ENCODE data around the gene MTRF1L.
"Not testable (repeated sequence)": the region's sequence is repeated elsewhere in the genome, so short reads cannot be mapped to it uniquely, and the experiment has no call there.

The MTRF1L gene

GRCh38 chr6:153012856-153013255 lies 10.3 kb upstream of the MTRF1L start:
- DNase-seq (ENCODE audit: extremely low read depth, low read depth), result no peak
- TF ChIP-seq, protein P1, sequence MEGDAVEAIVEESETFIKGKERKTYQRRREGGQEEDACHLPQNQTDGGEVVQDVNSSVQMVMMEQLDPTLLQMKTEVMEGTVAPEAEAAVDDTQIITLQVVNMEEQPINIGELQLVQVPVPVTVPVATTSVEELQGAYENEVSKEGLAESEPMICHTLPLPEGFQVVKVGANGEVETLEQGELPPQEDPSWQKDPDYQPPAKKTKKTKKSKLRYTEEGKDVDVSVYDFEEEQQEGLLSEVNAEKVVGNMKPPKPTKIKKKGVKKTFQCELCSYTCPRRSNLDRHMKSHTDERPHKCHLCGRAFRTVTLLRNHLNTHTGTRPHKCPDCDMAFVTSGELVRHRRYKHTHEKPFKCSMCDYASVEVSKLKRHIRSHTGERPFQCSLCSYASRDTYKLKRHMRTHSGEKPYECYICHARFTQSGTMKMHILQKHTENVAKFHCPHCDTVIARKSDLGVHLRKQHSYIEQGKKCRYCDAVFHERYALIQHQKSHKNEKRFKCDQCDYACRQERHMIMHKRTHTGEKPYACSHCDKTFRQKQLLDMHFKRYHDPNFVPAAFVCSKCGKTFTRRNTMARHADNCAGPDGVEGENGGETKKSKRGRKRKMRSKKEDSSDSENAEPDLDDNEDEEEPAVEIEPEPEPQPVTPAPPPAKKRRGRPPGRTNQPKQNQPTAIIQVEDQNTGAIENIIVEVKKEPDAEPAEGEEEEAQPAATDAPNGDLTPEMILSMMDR (IDR thresholded peaks at IDR 0.05; ENCODE audit: low read depth, low read length), result no peak

DNA sequence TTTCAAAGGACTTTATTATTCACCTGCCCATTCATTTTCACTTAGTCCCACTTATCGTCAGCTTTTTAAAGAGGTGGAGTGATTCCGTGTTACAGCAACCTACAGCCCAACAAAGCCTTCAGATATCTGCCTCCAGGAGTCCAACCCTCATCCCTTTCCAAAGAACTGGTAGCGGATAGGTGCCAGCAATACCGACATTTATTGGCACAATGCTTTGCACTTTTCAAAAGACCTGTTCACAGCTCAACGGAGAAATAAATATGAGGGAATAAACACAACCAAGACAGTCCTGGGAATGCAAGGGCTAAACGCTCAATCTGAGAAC lies 819 bp upstream of the MTRF1L start:
- TF ChIP-seq, protein P1 (IDR thresholded peaks at IDR 0.05; ENCODE audit: low read depth, low read length), result no peak
- no peak for DNase-seq (ENCODE audit: extremely low read depth, low read depth)

DNA sequence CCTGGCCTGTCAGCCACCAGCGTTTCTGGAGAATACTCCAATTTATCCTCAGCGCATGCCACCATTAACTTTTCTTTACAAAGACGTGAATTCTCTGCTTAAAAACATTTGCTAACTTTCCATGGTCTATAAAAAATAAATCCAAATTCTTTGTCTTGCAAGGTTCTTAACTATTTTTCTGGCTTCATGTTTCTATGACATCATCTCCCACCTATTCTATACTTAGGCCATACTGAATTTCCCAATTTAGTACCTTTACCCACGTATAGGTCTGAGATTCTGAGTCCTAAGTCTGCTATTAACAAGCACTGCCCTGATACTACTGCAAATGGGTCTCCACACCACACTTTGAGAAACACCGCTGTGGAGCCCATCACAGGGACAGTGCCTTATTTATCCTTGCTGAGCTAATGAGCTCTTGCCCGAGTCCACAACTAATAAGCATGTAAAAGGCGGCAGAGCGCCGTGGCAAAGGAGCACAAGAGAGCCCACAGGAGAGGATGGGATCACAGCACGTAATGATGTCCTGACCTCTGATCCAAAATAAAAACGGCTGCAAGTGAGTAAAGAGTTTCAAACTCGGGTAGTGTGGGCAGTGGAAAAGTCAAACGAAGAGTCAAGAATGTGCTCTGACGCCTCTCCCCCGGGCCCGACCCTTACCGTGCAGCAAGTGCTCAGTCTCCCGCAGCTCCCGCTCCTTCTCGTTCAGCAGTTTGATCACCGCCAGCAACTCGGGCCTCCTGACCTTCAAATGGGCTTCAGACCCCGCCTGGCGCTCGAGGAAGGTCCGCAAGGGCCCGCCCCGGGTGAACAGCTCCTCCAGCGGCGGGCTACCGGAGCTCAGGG lies 519 bp downstream of the MTRF1L start:
- DNase-seq (ENCODE audit: extremely low read depth, low read depth), result no peak
- TF ChIP-seq, protein P1 (IDR thresholded peaks at IDR 0.05; ENCODE audit: low read depth, low read length), result no peak

GRCh38 chr6:153000790-153001189 lies 1.7 kb downstream of the MTRF1L start:
- not testable (repeated sequence) for DNase-seq (ENCODE audit: extremely low read depth, low read depth)

DNA sequence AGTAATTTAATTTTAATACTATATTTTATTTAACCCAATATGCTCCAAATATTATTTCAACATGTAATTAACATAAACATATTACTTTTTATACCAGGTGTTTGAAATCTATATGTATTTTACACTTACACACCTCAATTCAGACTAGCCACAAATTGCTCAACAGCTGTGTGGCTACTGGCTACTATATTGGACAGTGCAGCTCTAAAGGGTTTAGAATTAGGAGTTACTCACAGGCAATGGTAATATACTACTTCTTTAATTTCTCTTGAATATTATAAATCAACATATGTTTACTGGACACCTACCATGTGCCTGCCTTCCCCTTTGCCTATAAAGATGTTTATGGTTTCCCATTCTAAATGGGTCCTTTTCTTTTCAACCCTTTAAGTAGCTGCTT lies 2.3 kb downstream of the MTRF1L start:
- TF ChIP-seq, protein P1 (IDR thresholded peaks at IDR 0.05; ENCODE audit: low read depth, low read length), result no peak

DNA sequence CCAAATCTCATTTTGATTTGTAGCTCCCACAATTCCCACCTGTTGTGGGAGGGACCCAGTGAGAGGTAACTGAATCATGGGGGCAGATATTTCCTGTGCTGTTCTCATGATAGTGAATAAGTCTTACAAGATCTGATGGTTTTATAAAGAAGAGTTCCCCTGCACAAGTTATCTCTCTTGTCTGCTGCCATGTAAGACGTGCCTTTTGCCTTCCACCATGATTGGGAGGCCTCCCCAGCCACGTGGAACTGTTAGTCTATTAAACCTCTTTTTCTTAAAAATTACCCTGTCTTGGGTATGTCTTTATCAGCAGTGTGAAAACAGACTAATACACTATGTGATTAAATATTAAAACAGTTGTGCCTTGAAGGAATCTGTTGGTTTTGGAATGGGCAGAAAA lies 3.0 kb downstream of the MTRF1L start:
- not testable (repeated sequence) for DNase-seq (ENCODE audit: extremely low read depth, low read depth)

More for the DNA sequence above, 2.3 kb downstream of the MTRF1L start:
- DNase-seq (ENCODE audit: extremely low read depth, low read depth), result no peak

DNA sequence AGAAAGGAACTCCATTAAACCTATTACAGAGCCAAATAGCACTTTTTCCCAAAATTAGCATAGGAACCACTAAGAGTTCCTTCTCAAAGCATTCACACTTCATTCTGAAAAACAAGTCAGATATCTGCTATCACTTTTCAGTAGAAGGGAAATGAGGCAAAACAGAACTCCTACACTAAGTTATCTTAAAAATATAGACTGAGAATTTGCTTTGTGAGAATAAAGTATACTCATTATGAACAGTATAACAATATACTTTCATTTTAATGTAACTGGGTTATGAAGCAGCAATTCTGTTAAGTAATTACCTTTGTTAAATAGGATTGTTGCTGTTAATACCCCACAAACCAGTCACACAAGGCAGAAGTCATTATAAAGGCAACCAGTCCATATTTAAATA lies 8.7 kb downstream of the MTRF1L start:
- TF ChIP-seq, protein P1 (IDR thresholded peaks at IDR 0.05; ENCODE audit: low read depth, low read length), result no peak
- no peak for DNase-seq (ENCODE audit: extremely low read depth, low read depth)

GRCh38 chr6:152993431-152993830 lies 9.1 kb downstream of the MTRF1L start:
- DNase-seq (ENCODE audit: extremely low read depth, low read depth), result no peak
- TF ChIP-seq, protein P1 (IDR thresholded peaks at IDR 0.05; ENCODE audit: low read depth, low read length), result no peak

Data from AG09319 (cell line).